ENCODE results near the gene MTFMT.
A peak's percentile ranks its signal among the peaks of the same experiment; 100 is the strongest.

MTFMT gene

GRCh38 chr15:65067317-65067644 lies 37.8 kb upstream of the MTFMT start:
- H3K9me3 Mint-ChIP-seq, result no peaks in the 10 kb centered on the region
- peak overlapping the region in 1 of 2 donors; percentile 8 for H3K27ac Mint-ChIP-seq
- DNase-seq, result no peak
- H3K4me3 Mint-ChIP-seq, result peak overlapping the region; percentile 34 to 78
- peaks cover 19% of the 10 kb centered on the region for H3K4me1 Mint-ChIP-seq
- H3K27me3 Mint-ChIP-seq, result peaks cover 64% of the 10 kb centered on the region
- no peak for ATAC-seq

DNA sequence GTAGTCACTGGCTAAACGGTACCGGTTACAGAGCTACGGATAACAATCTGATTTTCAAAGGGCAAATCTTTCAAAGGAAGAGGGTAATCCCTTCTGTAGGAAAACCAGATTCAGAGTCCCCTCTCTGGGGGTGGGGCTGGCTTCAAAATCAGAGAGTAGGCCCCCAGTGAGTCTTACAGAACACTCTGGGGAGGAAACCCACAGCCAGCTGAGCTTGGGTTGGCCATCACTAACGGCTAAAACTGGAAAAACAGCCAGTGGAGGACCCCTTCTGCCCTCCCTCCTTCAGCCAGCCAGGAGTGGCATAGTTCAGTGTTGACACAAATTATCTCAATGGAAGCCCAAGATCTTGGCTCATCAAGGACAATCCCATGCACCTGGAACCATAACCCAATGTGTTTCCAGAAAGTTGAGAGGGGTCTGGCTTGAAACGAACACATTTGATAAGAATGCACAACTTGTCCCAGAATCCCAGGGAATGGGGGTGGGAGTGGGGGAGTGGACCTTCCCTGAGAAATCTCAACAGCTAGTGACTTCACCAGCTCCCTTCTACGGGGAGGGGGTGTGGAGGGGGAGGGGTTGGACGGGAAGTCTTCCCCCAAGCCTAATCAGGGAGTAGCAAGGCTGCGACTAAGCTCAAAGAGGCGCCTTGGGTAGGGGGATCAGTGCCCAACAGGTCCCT lies 37.3 kb upstream of the MTFMT start:
- Mint-ChIP-seq H3K27me3 (peaks cover 64% of the 10 kb centered on the region), H3K4me3 (peak overlapping the region; percentile 34 to 78), H3K4me1 (peaks cover 19% of the 10 kb centered on the region), H3K9me3 (no peaks in the 10 kb centered on the region), H3K27ac (no peak overlapping the region)
- ATAC-seq (no peak), DNase-seq (no peak)

DNA sequence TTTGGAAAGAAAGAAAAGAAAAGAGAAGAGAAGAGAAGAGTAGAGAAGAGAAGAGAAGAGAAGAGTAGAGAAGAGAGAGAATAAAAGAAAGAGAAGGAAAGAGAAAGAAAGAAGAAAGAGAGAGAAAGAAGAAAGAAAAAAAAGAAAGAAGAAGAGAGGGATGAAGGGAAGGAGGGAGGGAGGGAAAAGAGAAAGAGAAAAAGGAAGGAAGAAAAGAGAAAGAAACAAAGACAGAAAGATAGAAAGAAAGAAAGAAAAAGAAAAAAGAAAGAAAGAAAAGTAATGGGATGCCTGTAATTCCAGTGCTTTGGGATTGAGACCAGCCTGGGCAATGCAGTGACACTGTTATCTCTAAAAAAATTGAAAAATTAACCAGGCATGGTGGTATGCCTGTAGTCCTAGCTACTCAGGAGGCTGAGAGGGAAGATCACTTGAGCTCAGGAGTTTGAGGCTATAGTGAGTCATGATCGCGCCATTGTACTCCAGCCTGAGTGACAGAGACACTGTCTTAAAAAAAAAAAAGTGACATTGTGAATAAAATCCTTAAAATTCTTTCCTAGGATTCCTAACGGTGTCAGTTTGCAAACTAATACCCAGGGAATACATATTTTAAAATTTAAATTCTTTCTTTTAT lies 36.7 kb upstream of the MTFMT start:
- ATAC-seq (no peak), DNase-seq (no peak)
- Mint-ChIP-seq H3K27me3 (peaks cover 64% of the 10 kb centered on the region), H3K27ac (no peak overlapping the region), H3K4me1 (peaks cover 19% of the 10 kb centered on the region), H3K4me3 (no peak overlapping the region), H3K9me3 (no peaks in the 10 kb centered on the region)

- Mint-ChIP-seq H3K9me3 (no peaks in the 10 kb centered on the region), H3K4me3 (no peak overlapping the region), H3K27me3 (peaks cover 41% of the 10 kb centered on the region), H3K27ac (no peak overlapping the region), H3K4me1 (peaks cover 12% of the 10 kb centered on the region)
- ATAC-seq (no peak), DNase-seq (no peak)
These were observed 33.3 kb upstream of the MTFMT start for GRCh38 chr15:65062726-65063125.

DNA sequence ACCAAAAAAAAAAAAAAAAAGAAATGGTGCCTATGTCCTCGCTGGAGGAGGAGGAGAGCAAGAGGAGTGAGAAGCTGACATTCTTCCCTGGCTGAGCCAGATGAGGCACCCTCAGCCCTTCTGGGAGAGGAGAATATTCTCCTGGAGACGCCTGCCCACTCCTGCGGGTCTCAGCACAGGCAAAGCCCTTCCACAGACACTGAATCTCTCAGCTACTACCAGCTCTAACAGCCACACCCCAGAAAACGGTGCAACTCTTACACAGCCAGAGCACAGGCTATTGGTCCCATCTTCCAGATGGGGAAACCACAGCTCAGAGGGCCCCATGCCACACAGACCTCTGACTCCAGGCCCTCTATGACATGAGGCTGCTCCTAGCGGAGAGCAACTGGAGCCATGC lies 32.6 kb upstream of the MTFMT start:
- Mint-ChIP-seq H3K4me3 (no peak overlapping the region), H3K27ac (no peak overlapping the region), H3K4me1 (peaks cover 7% of the 10 kb centered on the region), H3K27me3 (peaks cover 34% of the 10 kb centered on the region), H3K9me3 (no peaks in the 10 kb centered on the region)
- no peak for DNase-seq
- ATAC-seq, result no peak

DNA sequence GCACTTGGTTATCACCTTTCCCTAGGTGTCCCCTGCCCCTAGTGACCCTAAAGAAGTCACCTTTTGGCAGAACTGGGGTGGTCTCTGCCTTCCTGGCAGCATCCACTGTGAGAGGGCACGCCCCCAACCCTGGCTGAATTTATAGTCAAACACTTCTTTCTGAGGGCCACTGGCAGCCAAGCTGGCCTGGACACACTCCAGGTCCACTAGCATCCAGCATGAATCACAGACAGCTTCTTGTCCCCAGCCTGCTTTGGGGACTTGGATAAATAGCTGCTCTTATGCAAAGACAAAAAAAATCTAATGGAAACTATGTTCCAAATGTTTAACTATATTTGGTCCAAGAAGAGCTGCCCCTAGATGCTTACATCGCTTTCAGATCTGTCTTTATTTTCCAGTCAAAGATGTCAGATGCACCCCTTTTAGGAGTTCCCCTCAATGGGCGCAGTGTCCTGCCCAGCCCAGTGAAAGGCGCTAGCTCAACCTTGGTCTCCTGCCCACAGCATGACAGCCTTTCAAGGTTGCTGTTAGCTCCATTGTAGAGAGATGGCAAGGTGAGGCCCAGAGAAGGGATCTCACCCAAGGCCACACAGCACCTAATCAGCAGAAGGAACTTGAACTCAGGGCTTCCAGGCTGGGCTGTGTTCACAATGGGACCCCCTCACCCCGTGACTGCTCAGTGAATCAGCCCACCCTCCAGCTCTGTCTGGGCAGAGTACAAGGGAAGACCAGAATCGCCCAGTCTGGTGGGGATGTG lies 31.4 kb upstream of the MTFMT start:
- ATAC-seq, result no peak
- peaks cover 22% of the 10 kb centered on the region for H3K27me3 Mint-ChIP-seq
- H3K4me1 Mint-ChIP-seq, result peaks cover 5% of the 10 kb centered on the region
- no peak overlapping the region for H3K4me3 Mint-ChIP-seq
- no peak for DNase-seq
- H3K9me3 Mint-ChIP-seq, result no peaks in the 10 kb centered on the region
- H3K27ac Mint-ChIP-seq, result no peak overlapping the region

GRCh38 chr15:65059931-65060596 lies 30.6 kb upstream of the MTFMT start:
- ATAC-seq (no peak), DNase-seq (no peak)
- H3K9me3 Mint-ChIP-seq, result no peaks in the 10 kb centered on the region
- H3K27me3 Mint-ChIP-seq, result peaks cover 14% of the 10 kb centered on the region
- no peak overlapping the region for H3K27ac Mint-ChIP-seq
- H3K4me3 Mint-ChIP-seq, result no peak overlapping the region
- H3K4me1 Mint-ChIP-seq, result peaks cover 12% of the 10 kb centered on the region

DNA sequence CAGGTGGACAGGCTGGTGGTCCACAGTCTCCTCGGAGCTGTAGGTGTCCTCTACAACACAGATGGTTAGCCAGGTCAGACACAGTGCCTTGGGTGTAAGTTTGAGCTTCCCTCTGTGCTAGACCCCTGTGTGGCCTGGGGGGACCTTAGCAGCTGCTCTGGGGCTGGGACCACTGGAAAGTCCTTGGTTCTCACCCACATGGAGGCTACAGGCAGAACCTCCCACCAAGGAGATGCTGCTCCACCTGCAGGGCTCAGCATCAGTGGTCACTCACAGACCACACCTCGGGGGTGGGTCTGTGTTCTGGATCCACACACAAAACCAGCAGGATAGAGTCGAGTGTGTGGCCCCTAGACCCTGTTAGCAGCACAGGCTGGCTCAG lies 29.9 kb upstream of the MTFMT start:
- DNase-seq (no peak), ATAC-seq (no peak)
- Mint-ChIP-seq H3K27ac (no peak overlapping the region), H3K27me3 (peaks cover 8% of the 10 kb centered on the region), H3K9me3 (no peaks in the 10 kb centered on the region), H3K4me1 (peaks cover 12% of the 10 kb centered on the region), H3K4me3 (no peak overlapping the region)

DNA sequence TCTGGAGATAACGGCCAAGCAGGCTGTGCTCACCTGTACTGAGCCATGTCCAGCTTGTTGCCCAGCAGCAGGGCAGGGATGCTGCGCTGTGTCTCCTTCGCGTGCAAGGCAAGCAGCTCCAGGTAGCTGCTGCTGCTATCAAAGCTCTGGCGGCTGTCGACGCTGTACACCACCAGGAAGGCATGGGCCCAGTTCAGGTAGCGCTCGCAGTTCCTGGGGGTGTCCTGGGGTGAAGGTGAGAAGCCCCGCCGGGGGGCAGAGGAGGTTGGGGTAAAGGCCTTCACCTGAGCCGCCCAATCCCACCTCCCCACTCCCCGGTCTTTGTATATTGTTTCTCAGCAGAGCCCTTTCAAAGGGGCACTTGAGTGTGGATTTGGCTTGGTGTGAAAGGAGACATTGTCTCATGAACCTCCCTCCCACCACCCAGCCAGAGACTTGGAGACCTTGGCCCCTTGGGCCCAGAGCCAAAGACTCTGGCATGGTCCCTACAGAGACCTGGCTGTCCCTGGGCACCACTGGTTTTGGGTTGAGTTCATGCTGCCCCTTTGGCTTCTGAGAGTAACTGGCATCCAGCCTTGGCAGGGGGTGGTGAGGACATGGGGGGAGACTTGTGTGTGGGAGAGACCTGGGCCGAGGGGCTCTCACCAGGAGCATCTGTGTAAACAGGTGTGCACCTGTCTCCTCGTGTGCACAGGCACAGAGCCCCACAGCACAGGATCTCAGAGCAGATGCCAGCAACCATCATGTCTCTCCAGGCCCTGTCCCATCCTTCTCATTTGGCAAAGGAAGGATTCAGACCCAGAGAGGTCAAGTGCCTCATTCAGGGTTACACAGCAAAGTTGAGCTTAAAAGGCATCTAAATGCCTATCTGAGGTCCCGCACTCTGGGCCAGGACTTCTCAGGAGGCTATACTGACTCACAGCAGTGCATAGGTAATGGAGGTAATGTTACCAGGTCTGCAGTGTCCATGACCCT lies 29.2 kb upstream of the MTFMT start:
- Mint-ChIP-seq H3K4me3 (no peak overlapping the region), H3K27me3 (peaks cover 5% of the 10 kb centered on the region), H3K4me1 (peaks cover 12% of the 10 kb centered on the region), H3K27ac (no peak overlapping the region), H3K9me3 (no peaks in the 10 kb centered on the region)
- ATAC-seq (no peak), DNase-seq (no peak)

GRCh38 chr15:65057549-65057940 lies 28.1 kb upstream of the MTFMT start:
- Mint-ChIP-seq H3K4me1 (peaks cover 7% of the 10 kb centered on the region), H3K27ac (peak overlapping the region in 1 of 2 donors; percentile 72), H3K27me3 (no peaks in the 10 kb centered on the region), H3K9me3 (no peaks in the 10 kb centered on the region), H3K4me3 (no peak overlapping the region)
- ATAC-seq (no peak), DNase-seq (no peak)

GRCh38 chr15:65056868-65057548 lies 27.6 kb upstream of the MTFMT start:
- Mint-ChIP-seq H3K27me3 (no peaks in the 10 kb centered on the region), H3K27ac (no peak overlapping the region), H3K9me3 (no peaks in the 10 kb centered on the region), H3K4me3 (no peak overlapping the region), H3K4me1 (peaks cover 7% of the 10 kb centered on the region)
- ATAC-seq, result no peak
- no peak for DNase-seq

DNA sequence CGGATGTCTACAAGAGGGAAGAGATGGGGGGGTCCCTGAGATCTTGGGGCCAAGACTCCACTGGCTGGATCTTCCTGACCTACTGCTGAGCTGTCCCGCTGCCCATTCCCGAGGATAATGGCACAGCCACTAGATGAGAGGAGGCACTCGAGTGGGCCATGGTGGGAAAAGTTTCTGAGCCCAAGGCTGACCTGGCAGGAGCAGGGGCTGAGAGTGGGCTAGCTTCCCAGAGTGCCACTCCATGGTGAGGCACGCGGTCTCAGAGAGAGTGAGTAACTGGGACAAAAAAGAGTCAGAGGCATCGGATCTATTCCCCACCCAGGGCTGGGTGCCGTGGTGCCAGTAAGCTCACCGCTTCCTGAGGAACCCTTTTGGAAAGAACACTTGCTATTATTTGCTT lies 26.7 kb upstream of the MTFMT start:
- Mint-ChIP-seq H3K27me3 (peaks cover 3% of the 10 kb centered on the region), H3K4me3 (no peak overlapping the region), H3K27ac (no peak overlapping the region), H3K9me3 (no peaks in the 10 kb centered on the region), H3K4me1 (peaks cover 7% of the 10 kb centered on the region)
- DNase-seq, result no peak
- no peak for ATAC-seq

DNA sequence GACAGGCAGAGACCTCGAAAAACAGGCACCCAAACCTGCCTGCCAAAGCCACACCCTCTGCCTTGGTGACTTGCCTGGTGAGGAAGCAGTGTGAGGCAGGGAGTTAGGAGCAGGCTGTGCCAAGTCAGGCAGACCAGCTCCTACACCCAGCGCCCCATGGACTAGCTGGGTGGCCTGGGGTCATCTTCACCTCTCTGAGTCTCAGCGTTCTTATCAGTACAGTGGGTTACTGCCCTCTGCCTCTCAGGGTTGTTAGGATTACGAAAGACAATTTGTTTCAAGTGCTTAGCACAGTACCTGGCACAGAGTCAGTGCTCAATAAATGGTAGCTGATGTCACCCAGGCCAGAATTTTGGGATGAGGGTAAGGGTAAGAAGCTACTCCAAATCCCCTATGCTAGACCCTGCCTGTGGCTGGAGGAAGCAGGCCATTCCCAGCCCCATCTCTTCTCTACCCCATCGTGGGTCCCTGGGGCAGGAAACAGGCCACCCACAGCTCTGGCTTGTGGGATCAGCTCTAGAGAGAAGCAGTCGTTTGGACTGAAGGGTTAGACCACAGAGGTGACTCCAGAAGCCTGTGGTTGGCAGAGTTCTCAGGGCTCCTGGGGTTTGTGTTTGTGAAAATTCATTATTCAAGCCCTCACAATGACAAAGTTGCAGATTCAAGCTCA lies 25.9 kb upstream of the MTFMT start:
- DNase-seq, result no peak
- Mint-ChIP-seq H3K27me3 (peaks cover 6% of the 10 kb centered on the region), H3K4me1 (peaks cover 9% of the 10 kb centered on the region), H3K4me3 (no peak overlapping the region), H3K27ac (peak overlapping the region in 1 of 2 donors; percentile 64), H3K9me3 (no peaks in the 10 kb centered on the region)
- ATAC-seq, result peak; percentile 14

Data from stimulated activated naive CD8-positive, alpha-beta T cell treated with anti-CD3 and anti-CD28 coated beads, Interleukin-15, amount 100 ng/mL, for 72 hours (primary cell).